Tibial artery (tissue), 4 donors: ENCODE measurements around the gene ITSN1.
A peak's percentile ranks its signal among the peaks of the same experiment; 100 is the strongest.
"Not testable (repeated sequence)": the region's sequence is repeated elsewhere in the genome, so short reads cannot be mapped to it uniquely, and the experiment has no call there.

Experiments used
- DNase-seq, 2 donors: peaks; one replicate each; pipeline ENCODE4 v3.0.0-alpha.2; 2019
- H3K27ac ChIP-seq, 2 donors: fragments of 200-600 bp; sonication (generic) in 1 of 2; 1 replicate in 1 of 2; 2 replicates in 1 of 2; pipeline ENCODE4 v1.5.1; 2018 to 2019; ENCODE audit warnings: mild to moderate bottlenecking in 1 of 2
- H3K27me3 ChIP-seq, 2 donors: fragments of 200-600 bp; sonication (generic) in 1 of 2; one replicate each; pipeline versions ENCODE4 v1.5.1 to v1.6.0; 2016 to 2019
- H3K36me3 ChIP-seq, 3 donors: fragments of 200-600 bp; sonication (generic) in 2 of 3; one replicate each; pipeline ENCODE4 v1.5.1; 2016 to 2019; ENCODE audit warnings: mild to moderate bottlenecking in 2 of 3
- H3K4me1 ChIP-seq, 4 donors: fragments of 200-600 bp; sonication (generic) in 2 of 4; 1 replicate in 3 of 4; 2 replicates in 1 of 4; pipeline ENCODE4 v1.5.1; 2016 to 2019
- H3K4me3 ChIP-seq, 2 donors: fragments of 200-600 bp; sonication (generic) in 1 of 2; 1 replicate in 1 of 2; 2 replicates in 1 of 2; pipeline ENCODE4 v1.5.1; 2018 to 2019; ENCODE audit warnings: mild to moderate bottlenecking in 2 of 2
- H3K9me3 ChIP-seq, 3 donors: fragments of 200-600 bp; sonication (generic) in 1 of 3; one replicate each; pipeline ENCODE4 v1.5.1; 2016 to 2019
- CTCF ChIP-seq, 2 experiments: fragments of 200-600 bp in 1 of 2; fragments of 450-650 bp in 1 of 2; IDR thresholded peaks; one replicate each; pipeline ENCODE4 v1.5.1; 2017 to 2019; ENCODE audit warnings: antibody characterized with exemption in 2 of 2, mild to moderate bottlenecking in 1 of 2, moderate library complexity in 1 of 2
- intact Hi-C: fragments of 100-400 bp; cut with DNase I; formaldehyde crosslinking; loops from one replicate; pipeline ENCODE4 v1.15.0; 2023; ENCODE audit warnings: low total_unique reads

The ITSN1 gene

GRCh38 chr21:33642027-33642895, at the start of gene ITSN1:
Gene ITSN1, plus strand, starts transcription at chr21:33642501. Its CDS starts 76,328 bp downstream, at chr21:33718829.
- peak within 1 kb of the TSS; percentile 89 to 90 for H3K27ac ChIP-seq
- DNase-seq = peak; percentile 100
- H3K4me1 ChIP-seq = peaks cover 0 to 38% (median 22%) of the 10 kb centered on the region in 4 donors
- H3K36me3 ChIP-seq = no peaks in the 10 kb centered on the region
- peak within 1 kb of the TSS; percentile 94 to 97 for H3K4me3 ChIP-seq
- no peak for TF ChIP-seq CTCF (IDR thresholded peaks at IDR 0.05)
- H3K27me3 ChIP-seq = no peaks in the 10 kb centered on the region
- H3K9me3 ChIP-seq = no peaks in the 10 kb centered on the region
- intact Hi-C loops = loop anchor here (5.0 to 10.0 kb wide), 2 partner anchors 160 to 253 kb away; no protein-coding TSS in a partner anchor

GRCh38 chr21:33598051-33598450, 44.2 kb upstream of the ITSN1 start:
- no peak overlapping the region for H3K4me3 ChIP-seq
- no peak for DNase-seq
- H3K27ac ChIP-seq = no peak overlapping the region
- no peak for TF ChIP-seq CTCF (IDR thresholded peaks at IDR 0.05)
- no peaks in the 10 kb centered on the region for H3K9me3 ChIP-seq
- peaks cover 69 to 96% (median 73%) of the 10 kb centered on the region in 3 donors for H3K36me3 ChIP-seq
- H3K4me1 ChIP-seq = no peaks in the 10 kb centered on the region
- H3K27me3 ChIP-seq = no peaks in the 10 kb centered on the region
- intact Hi-C loops = no loop called here

- intact Hi-C loops = no loop called here
- Histone ChIP-seq H3K4me1 (no peaks in the 10 kb centered on the region), H3K36me3 (peaks cover 26 to 77% (median 51%) of the 10 kb centered on the region in 3 donors), H3K4me3 (no peak overlapping the region), H3K27me3 (no peaks in the 10 kb centered on the region), H3K27ac (no peak overlapping the region), H3K9me3 (no peaks in the 10 kb centered on the region)
- no peak for DNase-seq
- TF ChIP-seq CTCF (IDR thresholded peaks at IDR 0.05) = no peak
These were observed 33.7 kb upstream of the ITSN1 start for GRCh38 chr21:33608559-33608958.

- no peak overlapping the region for H3K4me3 ChIP-seq
- no peak overlapping the region for H3K27ac ChIP-seq
- no peak for TF ChIP-seq CTCF (IDR thresholded peaks at IDR 0.05)
- H3K36me3 ChIP-seq = peaks cover 23 to 96% (median 51%) of the 10 kb centered on the region in 3 donors
- no peaks in the 10 kb centered on the region for H3K27me3 ChIP-seq
- H3K9me3 ChIP-seq = no peaks in the 10 kb centered on the region
- H3K4me1 ChIP-seq = no peaks in the 10 kb centered on the region
- DNase-seq = no peak
- intact Hi-C loops = no loop called here
These were observed 31.1 kb upstream of the ITSN1 start for GRCh38 chr21:33611006-33611744.

GRCh38 chr21:33617565-33617964, 24.7 kb upstream of the ITSN1 start:
- H3K9me3 ChIP-seq, DNase-seq, H3K4me1 ChIP-seq, intact Hi-C loops, H3K4me3 ChIP-seq, H3K27ac ChIP-seq, H3K27me3 ChIP-seq: not testable (repeated sequence)
- H3K36me3 ChIP-seq = peaks cover 40 to 80% (median 47%) of the 10 kb centered on the region in 3 donors

GRCh38 chr21:33618407-33618806, 23.9 kb upstream of the ITSN1 start:
- Histone ChIP-seq H3K4me1 (no peaks in the 10 kb centered on the region), H3K9me3 (no peaks in the 10 kb centered on the region), H3K27ac (no peak overlapping the region), H3K36me3 (peaks cover 38 to 77% (median 39%) of the 10 kb centered on the region in 3 donors), H3K4me3 (no peak overlapping the region), H3K27me3 (no peaks in the 10 kb centered on the region)
- TF ChIP-seq CTCF (IDR thresholded peaks at IDR 0.05) = no peak
- intact Hi-C loops = no loop called here
- no peak for DNase-seq
